HepG2 (cell line): Measurements from ENCODE around the gene SETD1A. TPM values are rescaled to one million over a fixed set of nuclear protein-coding genes. Genes with fewer than 3 reads are reported as not detected.

Experiments used
- ATAD3A ChIP-seq: sonication (generic); formaldehyde crosslinking; IDR thresholded peaks from 2 replicates; pipeline ENCODE4 v1.4.0; 2020; ENCODE audit warnings: missing genetic modification reagents
- BCL3 ChIP-seq: sonication (generic); formaldehyde crosslinking; IDR thresholded peaks from 2 replicates; pipeline ENCODE4 v1.5.1; 2020; ENCODE audit warnings: mild to moderate bottlenecking, missing genetic modification reagents, moderate library complexity
- CSRNP2 ChIP-seq: sonication (generic); formaldehyde crosslinking; conservative IDR thresholded peaks from 2 replicates; pipeline ENCODE4 v1.8.0; 2022; ENCODE audit warnings: low read depth, missing genetic modification reagents
- KLF13 ChIP-seq: sonication (generic); formaldehyde crosslinking; IDR thresholded peaks from 2 replicates; pipeline ENCODE4 v1.4.0; 2020; ENCODE audit warnings: mild to moderate bottlenecking, missing genetic modification reagents
- MTA1 ChIP-seq: sonication (generic); formaldehyde crosslinking; IDR thresholded peaks from 2 replicates; pipeline ENCODE4 v1.4.0; 2020; ENCODE audit warnings: missing genetic modification reagents, mild to moderate bottlenecking, borderline replicate concordance
- PRDM15 ChIP-seq: sonication (generic); formaldehyde crosslinking; IDR thresholded peaks from 2 replicates; pipeline ENCODE4 v1.4.0; 2020; ENCODE audit warnings: missing genetic modification reagents
- RELA ChIP-seq: sonication (generic); formaldehyde crosslinking; IDR thresholded peaks from 2 replicates; pipeline ENCODE4 v1.4.0; 2020; ENCODE audit warnings: missing genetic modification reagents
- SAP130 ChIP-seq: IDR thresholded peaks from 2 replicates; pipeline ENCODE4 v1.6.1; 2016; ENCODE audit warnings: low read depth
- SMC3 ChIP-seq: IDR thresholded peaks from 2 replicates; pipeline ENCODE4 v1.6.1; 2011; ENCODE audit warnings: low read length, improper control_type of control experiment
- TAF1 ChIP-seq: sonication (generic); formaldehyde crosslinking; IDR thresholded peaks from 2 replicates; pipeline ENCODE4 v1.4.0; 2020; ENCODE audit warnings: missing genetic modification reagents
- TERF1 ChIP-seq: sonication (generic); formaldehyde crosslinking; IDR thresholded peaks from 2 replicates; pipeline ENCODE4 v1.8.0; 2022; ENCODE audit warnings: mild to moderate bottlenecking, missing genetic modification reagents, moderate library complexity
- TMF1 ChIP-seq: sonication (generic); formaldehyde crosslinking; IDR thresholded peaks from 2 replicates; pipeline ENCODE4 v1.8.1; 2022; ENCODE audit warnings: low read depth, missing genetic modification reagents
- ZKSCAN1 ChIP-seq: fragments of 150-350 bp; IDR thresholded peaks from 2 replicates; pipeline ENCODE4 v1.6.1; 2014; ENCODE audit warnings: low read length
- ZNF414 ChIP-seq: sonication (generic); formaldehyde crosslinking; IDR thresholded peaks from 2 replicates; pipeline ENCODE4 v1.5.0; 2020; ENCODE audit warnings: missing genetic modification reagents
- ZNF687 ChIP-seq: sonication (generic); formaldehyde crosslinking; IDR thresholded peaks from 2 replicates; pipeline ENCODE4 v1.5.1; 2020; ENCODE audit warnings: mild to moderate bottlenecking, missing genetic modification reagents, moderate library complexity
- polyA plus RNA-seq, 8 experiments: library from polyadenylated mRNA; depleted of rRNA in 3 of 8; stranded (reverse) in 7 of 8; unstranded in 1 of 8; fragments of >200 nt; fragmentation: Illumina TruSeq in 4 of 8; extraction: Trizol in 4 of 8; gene quantifications; 2 replicates each; pipeline versions ENCODE4 v1.2.1 to v1.2.3, GENCODE V29; 2011 to 2016; ENCODE audit warnings: low read depth in 4 of 8, missing spikeins in 1 of 8, mixed read lengths in 1 of 8; ENCODE audit not compliant: insufficient read depth in 1 of 8
- total RNA-seq, 5 experiments: library from RNA; depleted of rRNA; stranded (reverse); fragments of >200 nt; fragmentation: Illumina TruSeq; extraction: Trizol; gene quantifications; 2 replicates each; pipeline ENCODE4 v1.2.3, GENCODE V29; 2016; ENCODE audit warnings: low read depth in 1 of 5

SETD1A gene
- total and polyA plus RNA-seq, 2 of the 13 experiments (the other 11 are each of a cell fraction or from before 2014, with no cell fraction given) = 3.8 to 5.6 TPM

DNA sequence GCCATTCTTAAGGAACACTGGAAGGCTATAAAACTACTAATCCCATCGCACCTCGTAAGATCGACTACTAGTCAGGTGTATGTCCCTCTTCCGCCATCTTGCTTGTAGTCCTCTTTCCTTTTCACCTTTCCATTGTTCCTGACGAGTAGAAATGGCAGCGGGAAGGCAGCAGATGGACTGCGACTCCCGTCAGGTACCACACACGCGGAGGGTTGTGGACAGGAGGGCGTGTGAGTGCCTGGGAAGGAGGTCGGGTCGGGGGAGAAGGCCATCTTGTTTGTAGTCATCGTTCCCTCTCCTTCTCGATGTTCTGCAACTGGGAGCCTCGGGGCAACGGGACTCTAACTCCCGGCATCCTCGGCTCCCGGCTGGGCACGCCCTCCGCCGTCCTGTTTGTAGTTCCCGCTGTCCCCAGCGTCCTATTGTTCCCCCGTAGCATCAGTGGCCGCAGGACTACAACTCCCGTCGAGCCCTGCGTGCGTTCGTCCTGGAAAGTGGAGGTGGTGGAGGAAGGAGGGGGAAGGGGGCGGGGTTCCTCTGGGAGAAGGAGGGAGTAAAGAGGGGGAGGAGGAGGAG lies 34.5 kb upstream of the SETD1A start (continued):
- 0 out of 2 replicates have a peak, but pooled peaks have one; percentile 14 for TF ChIP-seq RELA (CRISPR knock-in tag)
- TF ChIP-seq ZKSCAN1 = no peak
- no peak for TF ChIP-seq SMC3
- no peak for TF ChIP-seq MTA1 (CRISPR knock-in tag)
- TF ChIP-seq CSRNP2 (CRISPR knock-in tag) = no peak
- peak; percentile 2; the same call in 1 of the 2 replicates for TF ChIP-seq SAP130 (CRISPR knock-in tag)
- no peak for TF ChIP-seq KLF13 (CRISPR knock-in tag)
- peak; percentile 55; the same call in 1 of the 2 replicates for TF ChIP-seq ZNF414 (CRISPR knock-in tag)
- peak; percentile 25; the same call in 1 of the 2 replicates for TF ChIP-seq BCL3
- peak; percentile 39; the same call in 1 of the 2 replicates for TF ChIP-seq ZNF687 (CRISPR knock-in tag)
- 0 out of 2 replicates have a peak, but pooled peaks have one; percentile 66 for TF ChIP-seq ATAD3A (CRISPR knock-in tag)
- TF ChIP-seq TERF1 (CRISPR knock-in tag) = no peak
- TF ChIP-seq PRDM15 (CRISPR knock-in tag) = no peak
- TF ChIP-seq TAF1 (CRISPR knock-in tag) = peak; percentile 90
- peak; percentile 88 for TF ChIP-seq TMF1
